Measurements from ENCODE around the gene PKMYT1.

Gene PKMYT1

GRCh38 chr16:3023415-3023668 is 43.1 kb upstream of the PKMYT1 start:
- Histone ChIP-seq H3K9me3 (ENCODE audit: low read length) (no peaks in the 10 kb centered on the region), H3K4me1 (ENCODE audit: insufficient read depth, low read length) (peaks cover 24% of the 10 kb centered on the region), H3K9ac (ENCODE audit: low read length) (peak overlapping the region; percentile 92)

GRCh38 chr16:3022684-3023414 is 42.6 kb upstream of the PKMYT1 start:
- Histone ChIP-seq H3K27ac (ENCODE audit: low read depth, low read length) (peak overlapping the region; percentile 92), H3K4me3 (ENCODE audit: low read depth in 1 of 2, low read length in 2 of 2) (peak overlapping the region; percentile 84 to 88), H3K9ac (ENCODE audit: low read length) (peak overlapping the region; percentile 92), H3K27me3 (ENCODE audit: control insufficient read depth in 1 of 2, insufficient read depth in 2 of 2, low read length in 2 of 2) (peaks cover 7 to 11% of the 10 kb centered on the region in 2 donors), H3K4me1 (ENCODE audit: insufficient read depth, low read length) (peaks cover 24% of the 10 kb centered on the region), H3K9me3 (ENCODE audit: low read length) (no peaks in the 10 kb centered on the region), H3K36me3 (ENCODE audit: insufficient read depth, low read length) (peaks cover 11% of the 10 kb centered on the region)

More at GRCh38 chr16:3023415-3023668, 43.1 kb upstream of the PKMYT1 start:
- H3K36me3 ChIP-seq (ENCODE audit: insufficient read depth, low read length) = peaks cover 11% of the 10 kb centered on the region
- peaks cover 2 to 6% of the 10 kb centered on the region in 2 donors for H3K27me3 ChIP-seq (ENCODE audit: control insufficient read depth in 1 of 2, insufficient read depth in 2 of 2, low read length in 2 of 2)
- peak overlapping the region; percentile 92 for H3K27ac ChIP-seq (ENCODE audit: low read depth, low read length)
- H3K4me3 ChIP-seq (ENCODE audit: low read depth in 1 of 2, low read length in 2 of 2) = peak overlapping the region; percentile 84 to 88

GRCh38 chr16:3022208-3022683 is 42.0 kb upstream of the PKMYT1 start:
- peak overlapping the region; percentile 92 for H3K27ac ChIP-seq (ENCODE audit: low read depth, low read length)
- peak overlapping the region; percentile 92 for H3K9ac ChIP-seq (ENCODE audit: low read length)
- H3K4me3 ChIP-seq (ENCODE audit: low read depth in 1 of 2, low read length in 2 of 2) = peak overlapping the region in 1 of 2 donors; percentile 84
- no peaks in the 10 kb centered on the region for H3K9me3 ChIP-seq (ENCODE audit: low read length)
- peaks cover 11% of the 10 kb centered on the region for H3K36me3 ChIP-seq (ENCODE audit: insufficient read depth, low read length)
- peaks cover 24% of the 10 kb centered on the region for H3K4me1 ChIP-seq (ENCODE audit: insufficient read depth, low read length)
- H3K27me3 ChIP-seq (ENCODE audit: control insufficient read depth in 1 of 2, insufficient read depth in 2 of 2, low read length in 2 of 2) = peaks cover 7 to 17% of the 10 kb centered on the region in 2 donors

DNA sequence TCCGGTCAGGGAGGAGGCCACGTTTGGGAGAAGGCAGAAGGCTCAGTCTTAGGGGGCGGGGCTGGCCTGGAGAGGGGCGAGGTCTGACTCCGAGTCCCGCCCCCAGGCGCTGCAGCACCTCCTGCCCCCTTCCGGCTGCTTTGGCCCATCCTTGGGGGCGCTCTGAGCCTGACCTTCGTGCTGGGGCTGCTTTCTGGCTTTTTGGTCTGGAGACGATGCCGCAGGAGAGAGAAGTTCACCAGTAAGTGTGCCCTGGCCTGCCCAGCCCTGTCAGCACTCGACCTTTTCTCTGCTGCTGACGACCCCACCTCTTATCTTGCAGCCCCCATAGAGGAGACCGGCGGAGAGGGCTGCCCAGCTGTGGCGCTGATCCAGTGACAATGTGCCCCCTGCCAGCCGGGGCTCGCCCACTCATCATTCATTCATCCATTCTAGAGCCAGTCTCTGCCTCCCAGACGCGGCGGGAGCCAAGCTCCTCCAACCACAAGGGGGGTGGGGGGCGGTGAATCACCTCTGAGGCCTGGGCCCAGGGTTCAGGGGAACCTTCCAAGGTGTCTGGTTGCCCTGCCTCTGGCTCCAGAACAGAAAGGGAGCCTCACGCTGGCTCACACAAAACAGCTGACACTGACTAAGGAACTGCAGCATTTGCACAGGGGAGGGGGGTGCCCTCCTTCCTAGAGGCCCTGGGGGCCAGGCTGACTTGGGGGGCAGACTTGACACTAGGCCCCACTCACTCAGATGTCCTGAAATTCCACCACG is 41.4 kb upstream of the PKMYT1 start:
- peak overlapping the region; percentile 92 for H3K27ac ChIP-seq (ENCODE audit: low read depth, low read length)
- peak overlapping the region; percentile 68 to 84 for H3K4me3 ChIP-seq (ENCODE audit: low read depth in 1 of 2, low read length in 2 of 2)
- peak overlapping the region; percentile 92 for H3K9ac ChIP-seq (ENCODE audit: low read length)
- H3K36me3 ChIP-seq (ENCODE audit: insufficient read depth, low read length) = peaks cover 6% of the 10 kb centered on the region
- H3K9me3 ChIP-seq (ENCODE audit: low read length) = no peaks in the 10 kb centered on the region
- H3K27me3 ChIP-seq (ENCODE audit: control insufficient read depth in 1 of 2, insufficient read depth in 2 of 2, low read length in 2 of 2) = peaks cover 7 to 22% of the 10 kb centered on the region in 2 donors
- peaks cover 24% of the 10 kb centered on the region for H3K4me1 ChIP-seq (ENCODE audit: insufficient read depth, low read length)

- H3K27ac ChIP-seq (ENCODE audit: low read depth, low read length) = peak overlapping the region; percentile 92
- peak overlapping the region; percentile 92 for H3K9ac ChIP-seq (ENCODE audit: low read length)
- peaks cover 7 to 22% of the 10 kb centered on the region in 2 donors for H3K27me3 ChIP-seq (ENCODE audit: control insufficient read depth in 1 of 2, insufficient read depth in 2 of 2, low read length in 2 of 2)
- peaks cover 4% of the 10 kb centered on the region for H3K36me3 ChIP-seq (ENCODE audit: insufficient read depth, low read length)
- no peaks in the 10 kb centered on the region for H3K9me3 ChIP-seq (ENCODE audit: low read length)
- peak overlapping the region; percentile 68 to 84 for H3K4me3 ChIP-seq (ENCODE audit: low read depth in 1 of 2, low read length in 2 of 2)
- H3K4me1 ChIP-seq (ENCODE audit: insufficient read depth, low read length) = peaks cover 24% of the 10 kb centered on the region
These were observed 40.6 kb upstream of the PKMYT1 start for GRCh38 chr16:3020604-3021448.

- Histone ChIP-seq H3K9ac (ENCODE audit: low read length) (peak within 1 kb of the TSS; percentile 92), H3K9me3 (ENCODE audit: low read length) (no peaks in the 10 kb centered on the region), H3K27ac (ENCODE audit: low read depth, low read length) (peak within 1 kb of the TSS; percentile 92), H3K4me3 (ENCODE audit: low read depth in 1 of 2, low read length in 2 of 2) (peak within 1 kb of the TSS; percentile 68 to 84), H3K4me1 (ENCODE audit: insufficient read depth, low read length) (peaks cover 24% of the 10 kb centered on the region), H3K36me3 (ENCODE audit: insufficient read depth, low read length) (no peaks in the 10 kb centered on the region), H3K27me3 (ENCODE audit: control insufficient read depth in 1 of 2, insufficient read depth in 2 of 2, low read length in 2 of 2) (peaks cover 7 to 22% of the 10 kb centered on the region in 2 donors)
These were observed 40.0 kb upstream of the PKMYT1 start, which contains the start of gene TNFRSF12A for GRCh38 chr16:3020247-3020603. TSS of gene TNFRSF12A (plus strand) at chr16:3020368. CDS start at chr16:3020398, 30 bp downstream.

DNA sequence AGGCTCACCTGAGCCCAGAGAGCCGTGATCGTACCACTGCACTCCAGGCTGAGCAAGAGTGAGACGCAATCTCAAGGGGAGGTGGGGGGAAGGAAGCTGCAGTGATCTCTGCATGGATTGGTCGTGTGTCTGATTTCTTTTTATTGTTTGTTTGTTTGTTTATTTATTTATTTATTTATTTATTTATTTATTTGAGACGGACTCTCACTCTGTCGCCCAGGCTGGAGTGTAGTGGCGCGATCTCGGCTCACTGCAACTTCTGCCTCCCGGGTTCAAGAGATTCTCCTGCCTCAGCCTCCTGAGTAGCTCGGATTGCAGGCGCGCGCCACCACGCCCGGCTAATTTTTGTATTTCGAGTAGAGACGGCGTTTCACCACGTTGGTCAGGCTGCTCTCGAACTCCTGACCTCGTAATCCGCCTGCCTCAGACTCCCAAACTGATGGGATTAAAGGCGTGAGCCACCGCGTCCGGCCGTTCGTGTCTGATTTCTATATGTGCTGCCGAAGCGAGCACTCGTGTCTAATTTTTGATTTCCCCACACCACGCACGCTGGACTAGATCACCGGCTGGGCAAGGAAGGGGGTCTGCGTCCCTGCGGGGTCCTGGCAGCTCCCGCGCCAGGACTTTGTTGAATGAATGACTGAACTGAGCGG is 39.5 kb upstream of the PKMYT1 start:
- Histone ChIP-seq H3K4me3 (ENCODE audit: low read depth in 1 of 2, low read length in 2 of 2) (peak overlapping the region; percentile 50 to 84), H3K9me3 (ENCODE audit: low read length) (no peaks in the 10 kb centered on the region), H3K9ac (ENCODE audit: low read length) (no peak overlapping the region), H3K27me3 (ENCODE audit: control insufficient read depth in 1 of 2, insufficient read depth in 2 of 2, low read length in 2 of 2) (peaks cover 7 to 22% of the 10 kb centered on the region in 2 donors), H3K27ac (ENCODE audit: low read depth, low read length) (no peak overlapping the region), H3K36me3 (ENCODE audit: insufficient read depth, low read length) (no peaks in the 10 kb centered on the region), H3K4me1 (ENCODE audit: insufficient read depth, low read length) (peaks cover 24% of the 10 kb centered on the region)

GRCh38 chr16:3017794-3018506 is 37.7 kb upstream of the PKMYT1 start, which contains the start of gene CLDN6:
TSS of gene CLDN6 (minus strand) at chr16:3018183. CDS start at chr16:3016021, 2,162 bp downstream.
- Histone ChIP-seq H3K9me3 (ENCODE audit: low read length) (no peaks in the 10 kb centered on the region), H3K9ac (ENCODE audit: low read length) (no peak within 1 kb of the TSS), H3K4me3 (ENCODE audit: low read depth in 1 of 2, low read length in 2 of 2) (no peak within 1 kb of the TSS), H3K27ac (ENCODE audit: low read depth, low read length) (no peak within 1 kb of the TSS), H3K36me3 (ENCODE audit: insufficient read depth, low read length) (no peaks in the 10 kb centered on the region), H3K4me1 (ENCODE audit: insufficient read depth, low read length) (peaks cover 16% of the 10 kb centered on the region), H3K27me3 (ENCODE audit: control insufficient read depth in 1 of 2, insufficient read depth in 2 of 2, low read length in 2 of 2) (peaks cover 7 to 36% of the 10 kb centered on the region in 2 donors)

GRCh38 chr16:3017344-3017743 is 37.1 kb upstream of the PKMYT1 start:
- no peak overlapping the region for H3K27ac ChIP-seq (ENCODE audit: low read depth, low read length)
- H3K27me3 ChIP-seq (ENCODE audit: control insufficient read depth in 1 of 2, insufficient read depth in 2 of 2, low read length in 2 of 2) = peaks cover 7 to 42% of the 10 kb centered on the region in 2 donors
- H3K9ac ChIP-seq (ENCODE audit: low read length) = no peak overlapping the region
- H3K36me3 ChIP-seq (ENCODE audit: insufficient read depth, low read length) = no peaks in the 10 kb centered on the region
- peaks cover 10% of the 10 kb centered on the region for H3K4me1 ChIP-seq (ENCODE audit: insufficient read depth, low read length)
- no peaks in the 10 kb centered on the region for H3K9me3 ChIP-seq (ENCODE audit: low read length)
- H3K4me3 ChIP-seq (ENCODE audit: low read depth in 1 of 2, low read length in 2 of 2) = no peak overlapping the region

GRCh38 chr16:3015865-3016521 is 35.7 kb upstream of the PKMYT1 start:
- no peaks in the 10 kb centered on the region for H3K9me3 ChIP-seq (ENCODE audit: low read length)
- no peak overlapping the region for H3K4me3 ChIP-seq (ENCODE audit: low read depth in 1 of 2, low read length in 2 of 2)
- no peak overlapping the region for H3K9ac ChIP-seq (ENCODE audit: low read length)
- H3K27me3 ChIP-seq (ENCODE audit: control insufficient read depth in 1 of 2, insufficient read depth in 2 of 2, low read length in 2 of 2) = peaks cover 12 to 54% of the 10 kb centered on the region in 2 donors
- H3K4me1 ChIP-seq (ENCODE audit: insufficient read depth, low read length) = no peaks in the 10 kb centered on the region
- H3K27ac ChIP-seq (ENCODE audit: low read depth, low read length) = no peak overlapping the region
- H3K36me3 ChIP-seq (ENCODE audit: insufficient read depth, low read length) = no peaks in the 10 kb centered on the region

Measured in muscle layer of colon (tissue), 2 donors.